ENCODE data around the gene SLC25A27.

SLC25A27 gene

GRCh38 chr6:46715141-46715540, 62.4 kb downstream of the SLC25A27 start:
- DNase-seq (ENCODE audit: low read depth in 2 of 2), result no peak

GRCh38 chr6:46719099-46719498, 66.3 kb downstream of the SLC25A27 start:
- DNase-seq (ENCODE audit: low read depth in 2 of 2), result no peak

- DNase-seq (ENCODE audit: low read depth in 2 of 2), result no peak
Observed at GRCh38 chr6:46720401-46720800, 67.6 kb downstream of the SLC25A27 start.

Measured in stimulated activated CD4-positive, alpha-beta T cell treated with anti-CD3 and anti-CD28 coated beads, Interleukin-15, amount 100 ng/mL, for 48 hours (primary cell).